ENCODE data around the gene FERMT3. TPM values are rescaled to one million over a fixed set of nuclear protein-coding genes. Genes with fewer than 3 reads are reported as not detected.
A peak's percentile ranks its signal among the peaks of the same experiment; 100 is the strongest.

Gene FERMT3
- total RNA-seq, 1 donor from 2014 or later, result 1.4 TPM

GRCh38 chr11:64208086-64208795, 1.7 kb downstream of the FERMT3 start:
- DNase-seq (ENCODE audit: extremely low spot score, unreplicated experiment), result no peak

GRCh38 chr11:64208796-64209562, 2.5 kb downstream of the FERMT3 start:
- no peak overlapping the region for H3K27ac Mint-ChIP-seq (ENCODE audit: unreplicated experiment)
- DNase-seq (ENCODE audit: extremely low spot score, unreplicated experiment), result no peak
- H3K4me1 Mint-ChIP-seq (ENCODE audit: unreplicated experiment), result peaks cover 15% of the 10 kb centered on the region
- H3K9me3 Mint-ChIP-seq (ENCODE audit: unreplicated experiment), result no peaks in the 10 kb centered on the region
- H3K4me3 Mint-ChIP-seq (ENCODE audit: unreplicated experiment), result no peak overlapping the region
- no peaks in the 10 kb centered on the region for H3K27me3 Mint-ChIP-seq (ENCODE audit: unreplicated experiment)
- TF ChIP-seq CTCF (IDR thresholded peaks at IDR 0.05), result no peak
- peaks cover 7% of the 10 kb centered on the region for H3K36me3 Mint-ChIP-seq (ENCODE audit: unreplicated experiment)

More at GRCh38 chr11:64208086-64208795, 1.7 kb downstream of the FERMT3 start:
- Mint-ChIP-seq H3K9me3 (ENCODE audit: unreplicated experiment) (no peaks in the 10 kb centered on the region), H3K36me3 (ENCODE audit: unreplicated experiment) (peaks cover 13% of the 10 kb centered on the region), H3K4me3 (ENCODE audit: unreplicated experiment) (no peak overlapping the region), H3K4me1 (ENCODE audit: unreplicated experiment) (peaks cover 17% of the 10 kb centered on the region), H3K27ac (ENCODE audit: unreplicated experiment) (peak overlapping the region; percentile 80), H3K27me3 (ENCODE audit: unreplicated experiment) (no peaks in the 10 kb centered on the region)
- no peak for TF ChIP-seq CTCF (IDR thresholded peaks at IDR 0.05)

- no peak for TF ChIP-seq CTCF (IDR thresholded peaks at IDR 0.05)
- DNase-seq (ENCODE audit: extremely low spot score, unreplicated experiment), result no peak
- Mint-ChIP-seq H3K4me3 (ENCODE audit: unreplicated experiment) (no peak overlapping the region), H3K27ac (ENCODE audit: unreplicated experiment) (no peak overlapping the region), H3K27me3 (ENCODE audit: unreplicated experiment) (no peaks in the 10 kb centered on the region), H3K9me3 (ENCODE audit: unreplicated experiment) (no peaks in the 10 kb centered on the region), H3K36me3 (ENCODE audit: unreplicated experiment) (peaks cover 2% of the 10 kb centered on the region), H3K4me1 (ENCODE audit: unreplicated experiment) (peaks cover 10% of the 10 kb centered on the region)
Measured at GRCh38 chr11:64209563-64209843, 3.0 kb downstream of the FERMT3 start.

- no peak overlapping the region for H3K27ac Mint-ChIP-seq (ENCODE audit: unreplicated experiment)
Measured at GRCh38 chr11:64210301-64211020, 3.9 kb downstream of the FERMT3 start.

More at GRCh38 chr11:64210301-64211020, 3.9 kb downstream of the FERMT3 start:
- no peak for TF ChIP-seq CTCF (IDR thresholded peaks at IDR 0.05)
- Mint-ChIP-seq H3K4me1 (ENCODE audit: unreplicated experiment) (peaks cover 7% of the 10 kb centered on the region), H3K4me3 (ENCODE audit: unreplicated experiment) (no peak overlapping the region), H3K36me3 (ENCODE audit: unreplicated experiment) (no peaks in the 10 kb centered on the region), H3K9me3 (ENCODE audit: unreplicated experiment) (no peaks in the 10 kb centered on the region), H3K27me3 (ENCODE audit: unreplicated experiment) (no peaks in the 10 kb centered on the region)
- no peak for DNase-seq (ENCODE audit: extremely low spot score, unreplicated experiment)

Data from osteocyte (in vitro differentiated cells).